ENCODE data around the gene CACNA2D4. TPM values are rescaled to one million over a fixed set of nuclear protein-coding genes. Genes with fewer than 3 reads are reported as not detected.

The CACNA2D4 gene
- total RNA-seq, 1 donor from 2014 or later, result 6.1 TPM

- no peak for DNase-seq (ENCODE audit: low spot score)
- Mint-ChIP-seq H3K36me3 (ENCODE audit: low read depth) (no peaks in the 10 kb centered on the region), H3K27ac (no peak overlapping the region), H3K9me3 (no peaks in the 10 kb centered on the region), H3K4me3 (no peak overlapping the region), H3K27me3 (ENCODE audit: insufficient read depth) (peaks cover 3% of the 10 kb centered on the region), H3K4me1 (ENCODE audit: low read depth) (no peaks in the 10 kb centered on the region)
- intact Hi-C loops (cut with micrococcal nuclease), result no loop called here
These were observed 12.5 kb upstream of the CACNA2D4 start for GRCh38 chr12:1930803-1931597.

GRCh38 chr12:1929985-1930802 is 11.7 kb upstream of the CACNA2D4 start:
- no peak for DNase-seq (ENCODE audit: low spot score)
- peaks cover under 1% of the 10 kb centered on the region for H3K4me1 Mint-ChIP-seq (ENCODE audit: low read depth)
- H3K36me3 Mint-ChIP-seq (ENCODE audit: low read depth), result no peaks in the 10 kb centered on the region
- peaks cover 3% of the 10 kb centered on the region for H3K27me3 Mint-ChIP-seq (ENCODE audit: insufficient read depth)
- H3K4me3 Mint-ChIP-seq, result no peak overlapping the region
- no peak overlapping the region for H3K27ac Mint-ChIP-seq
- no peaks in the 10 kb centered on the region for H3K9me3 Mint-ChIP-seq
- intact Hi-C loops (cut with micrococcal nuclease), result no loop called here

GRCh38 chr12:1929241-1929984 is 11.0 kb upstream of the CACNA2D4 start:
- intact Hi-C loops (cut with micrococcal nuclease), result no loop called here
- Mint-ChIP-seq H3K27me3 (ENCODE audit: insufficient read depth) (peaks cover 3% of the 10 kb centered on the region), H3K36me3 (ENCODE audit: low read depth) (no peaks in the 10 kb centered on the region), H3K4me1 (ENCODE audit: low read depth) (peaks cover 8% of the 10 kb centered on the region), H3K27ac (no peak overlapping the region), H3K4me3 (no peak overlapping the region), H3K9me3 (no peaks in the 10 kb centered on the region)
- no peak for DNase-seq (ENCODE audit: low spot score)

- peaks cover 3% of the 10 kb centered on the region for H3K27me3 Mint-ChIP-seq (ENCODE audit: insufficient read depth)
These were observed 10.1 kb upstream of the CACNA2D4 start for GRCh38 chr12:1928439-1929121.

GRCh38 chr12:1927751-1928351 is 9.4 kb upstream of the CACNA2D4 start:
- Mint-ChIP-seq H3K27me3 (ENCODE audit: insufficient read depth) (peaks cover 3% of the 10 kb centered on the region), H3K9me3 (no peaks in the 10 kb centered on the region), H3K36me3 (ENCODE audit: low read depth) (no peaks in the 10 kb centered on the region), H3K4me3 (no peak overlapping the region), H3K27ac (no peak overlapping the region), H3K4me1 (ENCODE audit: low read depth) (peaks cover 9% of the 10 kb centered on the region)
- intact Hi-C loops (cut with micrococcal nuclease), result no loop called here
- DNase-seq (ENCODE audit: low spot score), result no peak

More at GRCh38 chr12:1928439-1929121, 10.1 kb upstream of the CACNA2D4 start:
- intact Hi-C loops (cut with micrococcal nuclease), result no loop called here
- Mint-ChIP-seq H3K4me1 (ENCODE audit: low read depth) (peaks cover 9% of the 10 kb centered on the region), H3K27ac (no peak overlapping the region), H3K36me3 (ENCODE audit: low read depth) (no peaks in the 10 kb centered on the region), H3K9me3 (no peaks in the 10 kb centered on the region), H3K4me3 (no peak overlapping the region)
- DNase-seq (ENCODE audit: low spot score), result no peak

GRCh38 chr12:1927051-1927680 is 8.7 kb upstream of the CACNA2D4 start:
- intact Hi-C loops (cut with micrococcal nuclease), result no loop called here
- H3K27ac Mint-ChIP-seq, result no peak overlapping the region
- no peak for DNase-seq (ENCODE audit: low spot score)
- peaks cover 3% of the 10 kb centered on the region for H3K27me3 Mint-ChIP-seq (ENCODE audit: insufficient read depth)
- H3K4me3 Mint-ChIP-seq, result no peak overlapping the region
- H3K9me3 Mint-ChIP-seq, result no peaks in the 10 kb centered on the region
- H3K36me3 Mint-ChIP-seq (ENCODE audit: low read depth), result no peaks in the 10 kb centered on the region
- H3K4me1 Mint-ChIP-seq (ENCODE audit: low read depth), result peaks cover 9% of the 10 kb centered on the region

GRCh38 chr12:1926251-1926657 is 7.8 kb upstream of the CACNA2D4 start:
- no peaks in the 10 kb centered on the region for H3K9me3 Mint-ChIP-seq
- H3K36me3 Mint-ChIP-seq (ENCODE audit: low read depth), result no peaks in the 10 kb centered on the region
- no peak overlapping the region for H3K27ac Mint-ChIP-seq
- intact Hi-C loops (cut with micrococcal nuclease), result no loop called here
- peaks cover 4% of the 10 kb centered on the region for H3K27me3 Mint-ChIP-seq (ENCODE audit: insufficient read depth)
- no peak for DNase-seq (ENCODE audit: low spot score)
- H3K4me3 Mint-ChIP-seq, result no peak overlapping the region
- peaks cover 9% of the 10 kb centered on the region for H3K4me1 Mint-ChIP-seq (ENCODE audit: low read depth)

- no peaks in the 10 kb centered on the region for H3K9me3 Mint-ChIP-seq
- H3K4me3 Mint-ChIP-seq, result no peak overlapping the region
- peaks cover 10% of the 10 kb centered on the region for H3K27me3 Mint-ChIP-seq (ENCODE audit: insufficient read depth)
- intact Hi-C loops (cut with micrococcal nuclease), result no loop called here
- H3K36me3 Mint-ChIP-seq (ENCODE audit: low read depth), result no peaks in the 10 kb centered on the region
- no peak overlapping the region for H3K27ac Mint-ChIP-seq
- no peak for DNase-seq (ENCODE audit: low spot score)
- peaks cover 9% of the 10 kb centered on the region for H3K4me1 Mint-ChIP-seq (ENCODE audit: low read depth)
These were observed 7.2 kb upstream of the CACNA2D4 start for GRCh38 chr12:1925684-1926006.

GRCh38 chr12:1924996-1925683 is 6.7 kb upstream of the CACNA2D4 start:
- intact Hi-C loops (cut with micrococcal nuclease), result no loop called here
- DNase-seq (ENCODE audit: low spot score), result no peak
- Mint-ChIP-seq H3K9me3 (no peaks in the 10 kb centered on the region), H3K4me3 (no peak overlapping the region), H3K36me3 (ENCODE audit: low read depth) (no peaks in the 10 kb centered on the region), H3K27me3 (ENCODE audit: insufficient read depth) (peaks cover 13% of the 10 kb centered on the region), H3K27ac (no peak overlapping the region), H3K4me1 (ENCODE audit: low read depth) (peaks cover 9% of the 10 kb centered on the region)

GRCh38 chr12:1922985-1923384 is 4.5 kb upstream of the CACNA2D4 start:
- DNase-seq (ENCODE audit: low spot score), result no peak
- no peak overlapping the region for H3K27ac Mint-ChIP-seq
- peaks cover 18% of the 10 kb centered on the region for H3K27me3 Mint-ChIP-seq (ENCODE audit: insufficient read depth)
- intact Hi-C loops (cut with micrococcal nuclease), result no loop called here
- no peak overlapping the region for H3K4me3 Mint-ChIP-seq
- no peaks in the 10 kb centered on the region for H3K9me3 Mint-ChIP-seq
- peaks cover 9% of the 10 kb centered on the region for H3K4me1 Mint-ChIP-seq (ENCODE audit: low read depth)
- no peaks in the 10 kb centered on the region for H3K36me3 Mint-ChIP-seq (ENCODE audit: low read depth)

- Mint-ChIP-seq H3K9me3 (no peaks in the 10 kb centered on the region), H3K36me3 (ENCODE audit: low read depth) (no peaks in the 10 kb centered on the region), H3K4me3 (no peak overlapping the region), H3K27ac (no peak overlapping the region), H3K4me1 (ENCODE audit: low read depth) (peaks cover 9% of the 10 kb centered on the region), H3K27me3 (ENCODE audit: insufficient read depth) (peaks cover 18% of the 10 kb centered on the region)
- DNase-seq (ENCODE audit: low spot score), result no peak
- intact Hi-C loops (cut with micrococcal nuclease), result no loop called here
These were observed 3.7 kb upstream of the CACNA2D4 start for GRCh38 chr12:1922075-1922709.
